KBM-7 (cell line): ENCODE results near the gene GPR158.

Experiments used
- DNase-seq: peaks from one replicate; pipeline ENCODE4 v3.0.0-alpha.2; 2015
- in situ Hi-C: fragments of 300-500 bp; cut with MboI; formaldehyde crosslinking; loops from 2 replicates; pipeline ENCODE4 v1.14.3; 2020; ENCODE audit warnings: low sequenced_read_pairs, low pct_unique_long_range_greater_than_20kb, mixed read lengths

Gene GPR158

DNA sequence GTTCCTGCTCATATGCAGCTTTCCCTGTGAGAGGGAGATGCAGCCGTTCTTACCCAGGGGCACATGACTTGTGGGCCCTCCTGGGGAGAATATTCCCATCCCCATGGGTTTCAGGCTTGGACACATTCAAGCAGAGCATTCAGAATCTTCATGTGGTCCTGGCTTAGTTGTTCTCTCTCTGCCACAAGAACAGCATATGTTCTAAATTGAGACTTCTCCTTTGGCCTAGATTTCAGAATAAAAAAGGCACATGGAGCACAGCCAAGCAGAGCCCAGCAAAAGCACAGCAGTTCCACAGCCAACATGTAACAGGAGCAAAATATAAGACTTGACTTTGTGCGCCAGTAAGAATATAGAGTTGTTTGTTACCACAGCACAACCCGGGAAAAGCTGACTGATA, 452.8 kb downstream of the GPR158 start:
- in situ Hi-C loops: no loop called here
- DNase-seq: no peak

DNA sequence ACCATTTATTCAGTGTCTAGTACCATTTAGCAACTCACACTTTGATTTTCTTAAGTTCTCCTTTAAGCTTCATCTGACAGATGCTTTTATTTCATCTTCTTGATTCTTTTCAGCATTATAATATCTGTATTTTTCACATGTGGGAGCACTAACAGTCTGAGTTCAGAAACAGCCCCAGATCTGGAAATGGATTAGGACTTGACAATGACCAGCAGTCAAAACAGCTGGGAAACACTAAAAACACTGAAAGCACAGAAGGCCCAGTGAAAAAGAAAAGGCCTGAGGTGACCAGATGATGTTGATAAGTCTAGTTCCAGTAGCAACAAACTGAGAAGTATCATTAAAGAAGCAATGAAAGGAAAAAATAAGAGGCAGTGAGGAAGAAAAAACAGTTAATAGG, 454.5 kb downstream of the GPR158 start:
- no peak for DNase-seq
- in situ Hi-C loops: no loop called here

DNA sequence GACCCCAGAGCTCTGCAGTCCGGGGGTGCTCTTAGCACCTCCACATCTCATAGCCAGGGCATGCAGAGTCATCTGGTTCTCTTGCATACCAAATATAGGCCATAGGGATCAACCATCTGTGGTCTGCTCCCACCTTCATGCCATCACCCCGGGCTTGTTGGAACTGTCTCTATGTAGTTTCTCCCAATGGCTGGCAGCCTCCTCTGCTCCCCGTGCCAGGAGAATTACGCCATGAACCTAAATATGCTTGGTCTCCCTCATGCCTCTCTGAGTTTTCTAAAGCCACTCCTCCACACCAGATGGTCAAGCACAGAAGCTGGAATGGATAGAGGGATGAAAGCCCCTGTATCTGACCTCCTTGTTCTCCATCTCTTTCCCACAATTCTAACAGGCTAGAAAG, 456.7 kb downstream of the GPR158 start:
- in situ Hi-C loops: no loop called here

DNA sequence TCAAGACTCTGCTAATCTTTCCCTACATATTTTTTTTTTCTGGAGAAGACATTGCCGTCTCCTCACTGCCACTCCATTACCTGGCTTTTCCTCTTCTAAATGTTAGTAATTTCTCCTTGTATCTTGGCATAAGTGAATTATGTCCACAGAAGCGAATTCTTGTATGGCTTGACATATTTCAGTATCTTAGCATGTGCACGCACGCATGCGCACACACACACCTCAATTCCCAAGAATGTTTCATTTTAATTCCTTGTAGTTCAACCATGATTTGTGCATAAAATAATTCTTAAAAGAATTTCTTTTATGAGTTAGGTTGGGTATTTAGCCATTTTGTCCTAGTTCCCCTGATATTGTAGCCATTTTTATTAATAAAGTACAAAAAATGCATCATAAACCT, 458.0 kb downstream of the GPR158 start:
- in situ Hi-C loops: no loop called here
- DNase-seq: no peak

More for the DNA sequence above, 456.7 kb downstream of the GPR158 start:
- no peak for DNase-seq

DNA sequence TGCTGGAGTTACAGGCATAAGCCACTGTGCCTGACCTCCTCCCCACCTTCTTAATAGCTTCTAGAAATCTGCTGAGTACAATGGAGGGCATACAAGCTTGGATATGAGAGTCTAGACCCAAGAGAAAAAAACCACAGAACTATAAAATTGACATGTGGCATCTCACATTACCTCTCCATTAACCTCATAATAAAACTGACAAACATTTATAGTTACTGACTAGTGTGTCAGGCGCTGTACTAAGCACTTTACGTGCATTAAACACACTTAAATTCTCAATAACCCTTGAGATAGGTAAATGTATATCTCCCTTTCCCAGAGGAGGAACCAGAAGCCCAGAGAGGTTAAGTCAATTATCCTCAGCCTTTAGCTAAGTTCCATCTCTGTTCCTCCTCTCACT, 458.7 kb downstream of the GPR158 start:
- no peak for DNase-seq
- in situ Hi-C loops: no loop called here

DNA sequence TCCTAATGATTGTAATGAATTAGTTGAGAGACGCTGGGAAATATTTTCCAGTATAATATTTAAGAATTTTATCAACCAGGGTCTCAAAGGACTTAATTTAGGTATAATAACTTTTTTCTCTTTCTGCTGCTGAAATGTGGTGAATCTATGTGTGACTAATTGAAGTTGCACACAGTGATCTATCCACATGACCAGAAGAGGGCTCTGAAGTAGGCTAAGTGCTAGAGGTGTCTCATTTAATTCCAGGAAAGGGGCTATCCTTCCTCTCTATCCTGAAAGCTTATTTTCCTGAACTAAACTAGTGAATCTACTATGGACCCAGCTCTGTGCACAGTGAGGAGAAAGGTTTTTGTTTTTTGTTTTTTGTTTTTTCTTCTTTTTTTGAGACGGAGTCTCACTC, 464.8 kb downstream of the GPR158 start:
- DNase-seq: no peak
- in situ Hi-C loops: no loop called here

DNA sequence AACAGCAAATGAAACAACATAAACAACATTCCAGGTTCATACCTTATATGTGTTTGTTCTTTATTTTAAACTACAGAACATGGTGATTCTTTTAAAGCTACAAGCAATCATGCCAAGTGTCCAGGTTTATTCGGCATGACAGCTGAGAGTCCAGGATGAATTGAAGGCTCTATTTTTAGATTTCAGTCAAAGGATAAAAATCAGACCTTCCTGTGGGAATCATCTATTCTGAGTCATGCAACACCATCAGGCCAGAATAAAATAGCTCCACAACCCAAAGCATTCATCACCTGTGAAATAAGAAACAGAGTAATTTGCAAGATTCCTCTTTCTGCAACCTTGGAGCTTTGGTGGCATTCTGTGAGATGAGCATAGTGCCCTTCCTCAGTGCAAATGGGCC, 466.8 kb downstream of the GPR158 start:
- in situ Hi-C loops: no loop called here
- DNase-seq: no peak

DNA sequence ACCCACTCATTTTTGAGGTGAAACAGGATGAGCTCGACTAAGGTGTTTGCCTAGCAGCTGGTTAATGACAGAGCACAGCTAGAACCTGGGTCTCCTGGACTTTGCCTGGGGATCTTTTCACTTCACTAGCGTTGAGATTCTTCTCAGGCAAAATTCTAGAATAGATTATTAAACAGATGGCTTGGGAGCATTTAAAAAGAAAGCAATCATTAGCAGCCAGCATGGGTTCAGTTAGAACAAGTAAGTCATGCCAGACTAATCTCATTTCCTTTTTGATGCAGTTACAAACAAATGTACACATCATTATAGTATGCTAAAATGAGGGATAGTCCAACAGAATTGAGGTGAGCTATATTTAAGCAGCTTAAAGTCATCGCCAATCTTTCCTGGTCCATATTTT, 467.9 kb downstream of the GPR158 start:
- in situ Hi-C loops: no loop called here
- DNase-seq: no peak

DNA sequence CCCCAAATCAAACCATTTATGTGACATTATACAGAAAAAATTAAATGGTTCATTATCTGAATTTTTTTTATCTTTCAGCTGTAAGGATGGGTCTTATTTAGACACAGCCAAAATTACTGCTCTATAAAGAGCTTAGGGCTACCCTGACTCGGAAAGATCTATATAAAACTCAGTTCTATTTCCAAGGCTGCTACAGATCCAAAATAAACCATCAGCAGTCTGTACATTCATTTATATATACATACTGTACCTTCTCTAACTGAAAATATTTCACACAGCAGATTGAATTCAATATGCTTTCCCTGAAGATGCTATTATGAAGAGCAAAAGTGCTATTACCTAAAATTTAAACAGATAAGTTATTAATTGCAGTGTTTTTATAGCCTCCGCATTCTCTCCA, 471.6 kb downstream of the GPR158 start:
- no peak for DNase-seq
- in situ Hi-C loops: no loop called here

DNA sequence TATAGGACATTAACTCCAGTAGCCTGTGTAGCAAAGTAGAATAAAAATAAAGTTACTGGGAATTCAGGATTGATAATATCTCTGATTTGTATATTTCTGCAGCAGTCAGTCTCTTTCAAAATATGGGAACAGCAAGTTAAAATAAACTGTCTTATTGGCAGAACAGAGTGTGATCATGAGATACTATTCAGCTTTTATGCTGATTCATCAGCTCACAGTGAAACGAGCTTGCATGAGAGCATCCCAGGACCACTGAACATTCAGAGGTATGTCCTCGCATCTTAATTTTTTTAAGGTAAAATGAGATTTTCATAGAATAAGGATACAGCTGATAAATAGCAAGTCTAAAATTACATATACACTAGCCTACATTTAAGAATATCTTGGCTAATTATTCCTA, 476.7 kb downstream of the GPR158 start:
- no peak for DNase-seq
- in situ Hi-C loops: no loop called here
